CD4-positive, alpha-beta T cell treated with Interleukin-17A for 4 hours (primary cell): ENCODE results near the gene SMAP2.

Experiments
- DNase-seq: peaks from one replicate; pipeline ENCODE4 v3.0.0-alpha.2; 2020; ENCODE audit warnings: mixed read lengths

Gene SMAP2

DNA sequence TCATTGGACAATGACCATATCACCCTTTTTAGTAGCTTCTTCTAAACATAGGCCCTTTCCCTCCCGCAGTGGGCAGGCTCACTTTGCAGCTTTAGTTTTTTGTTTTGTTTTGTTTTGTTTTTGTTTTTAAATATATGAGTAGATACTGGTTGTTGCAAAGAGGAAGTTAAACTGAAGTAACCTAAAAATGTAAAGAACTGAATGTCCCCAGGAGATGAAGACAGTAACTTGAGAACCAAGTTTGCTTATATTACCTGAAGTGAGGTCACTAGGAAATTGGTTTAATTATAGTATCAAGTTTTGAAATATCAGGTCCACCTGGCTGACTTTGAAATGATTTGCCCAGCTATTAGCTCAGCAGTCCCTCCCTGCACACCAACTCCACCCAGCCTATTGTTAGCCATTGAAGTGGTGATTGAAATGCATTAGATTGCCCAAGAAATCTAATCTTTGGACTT lies 18.2 kb downstream of the SMAP2 start:
- no peak for DNase-seq

DNA sequence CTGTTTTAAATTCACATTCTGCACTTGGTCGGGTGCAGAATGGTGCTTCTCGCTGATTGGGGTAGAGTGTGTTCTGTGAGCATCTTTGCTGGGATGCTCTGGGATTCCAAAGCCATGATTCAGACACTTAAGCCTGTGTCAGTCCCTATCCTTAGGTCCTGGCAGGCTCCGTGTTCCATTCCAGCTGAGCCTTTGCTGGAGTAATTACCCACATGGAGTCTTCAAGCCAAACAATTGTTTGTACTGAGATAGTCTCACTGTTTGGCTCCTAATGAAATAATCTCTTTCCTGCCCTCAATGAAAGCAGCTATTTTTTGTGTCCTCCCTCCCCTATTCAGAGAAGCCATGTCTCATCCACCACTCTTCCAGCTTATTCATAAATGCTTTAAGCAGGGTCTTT lies 18.7 kb downstream of the SMAP2 start:
- DNase-seq = no peak

DNA sequence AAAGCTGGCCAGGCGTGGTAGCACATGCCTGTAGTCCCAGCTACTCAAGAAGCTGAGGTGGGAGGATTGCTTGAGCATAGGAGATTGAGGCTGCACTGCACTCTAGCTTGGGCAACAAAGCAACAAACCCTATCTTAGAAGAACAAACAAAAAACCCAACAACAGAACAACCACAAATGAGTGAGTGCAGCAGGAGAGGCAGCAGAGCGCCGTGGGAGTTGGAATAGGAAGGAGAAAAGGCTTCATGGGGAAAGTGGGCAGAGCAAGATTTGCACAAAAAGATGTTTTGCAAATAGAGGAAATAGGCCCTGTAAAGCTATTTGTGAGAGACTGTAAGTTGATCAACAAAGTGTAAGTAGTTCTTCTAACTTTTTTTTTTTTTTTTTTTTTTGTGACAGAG lies 19.6 kb downstream of the SMAP2 start:
- peak; percentile 24 for DNase-seq

DNA sequence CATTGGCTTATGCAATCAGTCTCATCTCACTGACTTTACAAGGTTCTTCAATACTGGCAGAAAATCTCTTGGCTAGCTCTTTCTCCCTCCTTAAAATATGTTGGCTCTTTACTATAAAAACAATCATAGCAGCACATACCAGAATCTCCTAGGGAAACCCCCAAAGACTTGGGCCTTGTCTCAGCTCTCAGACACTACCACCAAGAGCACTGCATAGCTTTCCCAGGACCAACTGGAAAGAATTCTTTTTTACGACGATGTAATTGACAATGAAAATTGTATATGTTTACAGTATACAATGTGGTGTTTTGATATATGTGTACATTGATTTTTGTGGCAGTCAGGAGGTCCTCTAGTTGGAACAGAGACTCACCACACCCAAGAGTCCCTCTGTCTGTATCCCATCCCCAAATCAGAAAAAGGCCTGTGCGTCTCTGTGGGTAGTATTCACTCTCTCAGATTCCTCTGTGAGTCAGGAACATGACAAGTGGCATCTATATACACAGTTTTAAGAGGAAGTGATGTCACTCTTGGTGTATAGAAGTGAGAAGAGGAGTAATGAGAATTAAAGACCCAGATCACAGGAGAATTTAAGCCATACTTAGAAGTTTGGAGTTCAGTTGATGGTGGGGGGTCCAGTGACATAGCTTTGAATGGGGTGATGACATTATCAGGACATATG lies 21.1 kb downstream of the SMAP2 start:
- peak; percentile 58 for DNase-seq

DNA sequence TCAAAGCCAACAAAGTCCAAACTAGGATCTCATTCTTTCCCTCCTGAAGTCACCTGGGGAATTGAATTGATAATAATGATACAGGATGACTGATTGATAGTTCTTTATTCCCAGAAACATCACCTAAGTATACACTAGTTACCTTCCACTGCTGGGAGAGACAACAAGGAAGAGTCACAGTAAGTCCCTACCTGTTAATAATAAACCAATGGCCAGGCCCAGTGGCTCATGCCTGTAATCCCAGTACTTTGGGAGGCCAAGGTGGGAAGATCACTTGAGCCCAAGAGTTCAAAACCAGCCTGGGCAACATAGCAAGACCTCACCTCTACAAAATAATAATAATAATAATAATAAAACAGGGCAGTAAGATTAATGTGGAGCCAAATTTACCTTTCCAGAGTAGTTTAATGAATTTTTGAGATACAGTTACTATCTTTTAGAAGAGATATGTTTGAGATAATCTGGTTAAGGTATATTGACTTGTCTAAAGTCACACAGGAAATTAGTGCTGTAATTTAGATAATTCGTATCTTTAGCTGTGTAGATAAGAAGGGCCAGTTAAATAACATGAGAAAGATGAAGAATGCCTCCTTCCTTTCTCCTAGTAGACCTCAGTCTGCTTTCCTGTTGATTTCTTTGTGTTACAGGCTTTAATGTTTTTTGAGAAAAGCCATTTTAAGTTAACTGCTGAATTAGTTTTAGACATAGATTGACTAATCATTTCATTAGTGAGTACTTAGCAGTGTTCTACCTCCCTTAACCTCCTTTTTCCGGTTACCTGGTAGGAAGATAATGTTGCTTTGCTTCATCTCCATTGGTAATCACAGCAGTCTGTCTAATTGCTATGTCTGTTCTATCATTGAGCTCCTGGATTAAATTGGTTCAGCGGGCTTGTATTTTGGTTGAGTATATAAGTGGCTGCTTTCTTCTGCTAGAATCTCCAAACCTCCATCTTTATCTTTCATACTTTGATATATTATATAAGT lies 22.0 kb downstream of the SMAP2 start:
- no peak for DNase-seq

DNA sequence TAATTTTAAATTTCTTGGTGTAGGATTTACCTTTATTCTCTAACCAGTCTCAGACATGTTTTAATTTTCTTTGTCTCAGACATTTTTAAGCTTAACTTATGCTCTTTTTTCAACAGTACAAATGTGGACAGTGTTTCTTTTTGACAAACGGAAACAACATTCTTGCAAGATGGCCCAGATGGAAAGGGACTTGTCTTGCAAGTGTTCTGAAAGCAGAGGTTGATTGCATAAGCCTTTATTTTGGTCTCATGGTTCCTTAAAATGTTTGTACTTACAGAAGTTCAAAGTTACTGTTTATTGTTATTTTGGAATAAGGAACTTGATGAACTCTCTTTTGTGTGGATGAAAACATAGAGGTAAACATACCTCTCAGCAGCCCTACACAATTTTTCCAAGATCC lies 22.9 kb downstream of the SMAP2 start:
- no peak for DNase-seq

DNA sequence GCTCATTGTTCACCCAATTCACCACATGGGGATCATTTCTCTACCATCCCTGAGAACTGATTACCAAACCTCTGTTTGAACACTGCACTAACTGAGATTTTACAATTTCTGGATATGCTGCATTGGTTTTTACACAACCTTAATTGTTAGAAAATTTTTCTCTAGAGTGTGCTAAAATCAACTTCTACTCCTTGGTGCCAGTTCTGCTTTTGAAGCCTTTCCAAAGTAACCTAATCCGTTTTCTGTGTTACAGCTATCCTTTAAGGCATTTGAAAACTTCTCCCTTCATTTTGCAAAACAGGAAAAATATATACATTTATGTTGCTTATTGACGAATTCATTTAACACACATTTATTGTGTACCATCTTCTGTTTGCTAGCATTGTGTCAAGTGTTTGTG lies 23.7 kb downstream of the SMAP2 start:
- DNase-seq = no peak

DNA sequence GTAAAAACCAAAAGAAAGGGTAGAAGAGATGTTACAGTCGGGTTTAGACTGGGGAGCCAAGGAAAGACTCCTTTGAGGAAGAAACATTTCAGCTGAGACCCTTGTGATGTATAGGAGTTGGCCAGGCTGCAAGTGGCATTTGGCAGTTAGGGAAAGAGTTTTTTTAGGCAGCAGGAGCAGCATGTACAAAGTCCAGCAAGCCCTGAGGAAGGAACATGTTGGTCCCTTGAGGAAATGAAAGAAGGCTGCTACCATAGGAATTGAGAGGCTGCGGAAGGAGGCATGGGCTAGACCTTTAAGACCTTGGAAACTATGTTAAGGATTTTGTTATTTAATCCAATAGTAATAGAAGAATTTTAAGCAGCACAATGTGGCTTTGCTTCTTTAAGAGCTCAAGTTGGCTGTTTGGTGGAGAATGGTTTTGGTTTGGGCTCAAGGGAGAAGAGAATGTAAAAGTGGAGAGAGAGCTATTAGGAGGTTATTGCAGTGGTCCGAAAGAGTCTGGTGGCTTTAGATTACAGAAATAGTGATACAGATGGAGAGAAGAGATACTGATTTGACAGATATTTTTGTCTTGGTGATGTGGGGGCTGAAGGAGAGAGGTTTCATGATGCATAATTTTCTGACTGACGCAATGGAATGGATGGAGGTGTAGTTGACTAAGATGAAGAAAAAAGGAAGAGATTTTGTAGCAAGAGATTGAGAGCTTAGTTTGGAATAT lies 26.6 kb downstream of the SMAP2 start:
- DNase-seq = no peak

DNA sequence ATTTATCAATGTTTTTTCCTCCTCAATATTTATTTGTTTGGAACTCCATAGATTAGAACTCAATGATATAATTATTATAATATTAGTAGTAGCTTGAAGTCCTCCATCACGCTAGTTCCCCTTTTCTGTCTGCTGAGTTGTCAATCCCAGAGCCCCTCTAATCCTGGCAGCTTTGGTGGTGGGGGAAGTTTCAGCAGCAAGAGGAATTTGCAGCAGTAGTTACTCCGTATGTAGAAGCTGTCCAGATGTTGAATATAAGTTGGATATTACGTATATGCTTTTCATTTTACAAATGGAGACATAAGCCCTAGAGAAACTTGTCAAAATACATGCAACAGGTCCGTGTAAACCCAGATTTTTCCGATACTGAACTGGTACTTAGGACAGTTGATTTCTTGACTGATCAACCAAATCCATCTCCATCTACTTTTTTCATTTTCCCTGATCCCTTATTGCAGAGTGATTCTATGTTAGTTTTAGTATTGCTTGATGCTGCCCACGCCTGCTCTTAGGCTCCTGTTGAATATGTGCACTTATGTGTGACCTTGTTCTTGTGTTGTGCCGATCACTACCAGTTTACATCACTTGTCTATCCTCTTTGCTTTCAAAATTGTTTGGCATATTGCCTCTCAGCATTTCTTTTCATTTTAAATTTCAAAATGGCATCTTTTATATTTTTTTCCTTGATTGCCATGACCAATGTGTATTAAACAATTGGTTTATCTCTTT lies 28.1 kb downstream of the SMAP2 start:
- no peak for DNase-seq

DNA sequence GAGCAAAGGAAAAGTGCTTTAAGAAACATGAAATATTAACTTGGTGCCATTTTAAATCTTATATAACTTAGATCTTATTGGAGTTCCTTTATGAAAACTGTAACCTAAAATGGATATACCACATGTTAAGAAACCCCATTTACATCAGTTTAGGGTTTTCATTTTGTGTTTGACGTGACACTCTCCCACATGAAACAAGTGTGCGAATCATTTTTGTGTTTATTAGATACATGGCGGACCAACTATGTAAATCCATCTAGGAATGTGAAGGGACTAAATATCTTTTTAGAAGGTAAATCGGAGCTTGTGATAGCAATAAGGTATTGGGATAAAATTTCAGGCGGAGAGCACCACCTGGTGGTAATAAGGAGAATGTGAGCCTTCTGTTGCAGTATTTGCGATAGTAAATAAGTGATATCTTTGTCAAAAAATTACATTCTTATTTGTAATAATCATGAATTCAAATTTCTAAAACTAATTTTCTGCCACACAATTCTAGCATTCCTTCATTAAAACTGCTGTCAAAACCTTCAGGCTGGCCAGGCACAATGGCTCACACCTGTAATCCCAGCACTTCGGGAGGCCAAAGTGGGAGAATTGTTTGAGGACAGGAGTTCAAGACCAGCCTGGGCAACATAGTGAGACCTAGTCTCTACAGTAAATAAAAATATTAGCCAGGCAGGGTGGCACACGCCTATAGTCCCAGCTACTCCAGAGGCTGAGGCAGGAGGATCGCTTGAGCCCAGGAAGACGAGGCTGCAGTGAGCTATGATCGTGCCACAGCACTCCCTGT lies 31.3 kb downstream of the SMAP2 start:
- peak; percentile 63 for DNase-seq

DNA sequence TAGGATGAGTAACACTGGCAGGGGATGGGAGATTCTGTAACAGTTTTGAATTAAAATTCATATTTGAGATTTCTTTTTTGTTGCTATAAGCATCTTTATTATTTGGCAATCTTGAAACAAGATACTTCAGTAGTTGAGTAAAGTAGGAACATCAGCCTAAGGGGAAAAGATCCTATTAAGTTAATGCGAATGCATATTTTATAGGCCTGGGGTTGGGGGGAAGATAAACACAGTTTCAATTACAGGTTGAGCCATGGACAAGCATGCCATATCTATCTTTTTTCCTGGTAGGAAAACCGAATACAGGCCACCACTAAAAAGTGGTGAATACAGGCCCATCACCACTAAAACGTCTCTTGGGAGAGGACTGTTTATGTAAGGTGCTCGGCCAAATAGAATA lies 32.3 kb downstream of the SMAP2 start:
- DNase-seq = no peak

DNA sequence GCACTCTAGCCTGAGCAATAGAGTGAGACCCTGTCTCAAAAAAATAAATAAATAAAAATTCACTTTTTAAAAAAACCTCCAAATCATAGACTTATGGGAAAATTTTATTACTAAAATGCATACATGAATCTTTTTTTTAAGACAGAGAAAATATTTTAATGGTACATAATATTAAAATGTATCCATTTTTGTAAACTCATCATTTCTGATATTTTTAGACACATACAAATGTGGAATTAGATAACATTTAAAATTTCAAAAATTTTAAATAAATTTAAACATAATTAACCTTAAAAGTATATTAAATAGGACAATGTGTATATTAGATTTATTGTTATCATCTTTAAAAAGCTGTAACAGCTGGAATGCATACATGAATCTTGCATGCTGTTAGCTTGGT lies 33.9 kb downstream of the SMAP2 start:
- DNase-seq = no peak

DNA sequence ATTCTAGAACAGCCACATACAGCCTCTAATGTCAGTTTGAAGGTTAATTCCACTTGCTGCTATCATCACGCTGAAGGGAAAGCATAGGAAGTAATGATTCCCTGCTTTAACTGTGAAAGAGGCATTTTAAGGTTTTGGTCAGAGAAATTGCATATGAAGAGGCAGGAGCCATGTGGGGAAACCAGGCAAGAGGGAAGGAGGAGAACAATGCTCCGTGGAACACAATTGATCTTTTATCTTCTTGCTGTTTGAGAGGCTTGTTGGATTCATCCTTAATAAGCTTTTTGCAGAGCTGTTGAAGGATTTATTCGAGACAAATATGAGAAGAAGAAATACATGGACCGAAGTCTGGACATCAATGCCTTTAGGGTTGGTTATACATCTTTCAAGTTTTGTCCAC lies 35.9 kb downstream of the SMAP2 start:
- DNase-seq = no peak

DNA sequence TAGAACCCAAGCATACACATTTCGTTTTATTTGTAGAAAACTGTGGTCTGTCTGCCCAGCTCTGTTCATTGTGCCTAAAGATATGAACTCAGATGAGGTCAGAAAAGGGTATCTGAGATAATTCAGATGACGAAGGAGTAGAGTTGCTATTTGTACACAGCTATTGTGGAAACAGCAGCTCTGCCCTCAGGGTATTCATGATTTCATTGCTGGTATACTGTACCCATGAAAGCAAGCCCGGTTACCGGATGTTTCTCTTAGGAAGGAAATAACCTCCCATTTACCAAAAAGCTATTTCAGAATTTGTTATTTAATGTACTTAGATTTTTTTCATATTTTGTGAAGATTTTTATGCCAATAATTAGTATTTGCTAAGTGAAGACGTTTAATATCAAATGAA lies 37.8 kb downstream of the SMAP2 start:
- no peak for DNase-seq

DNA sequence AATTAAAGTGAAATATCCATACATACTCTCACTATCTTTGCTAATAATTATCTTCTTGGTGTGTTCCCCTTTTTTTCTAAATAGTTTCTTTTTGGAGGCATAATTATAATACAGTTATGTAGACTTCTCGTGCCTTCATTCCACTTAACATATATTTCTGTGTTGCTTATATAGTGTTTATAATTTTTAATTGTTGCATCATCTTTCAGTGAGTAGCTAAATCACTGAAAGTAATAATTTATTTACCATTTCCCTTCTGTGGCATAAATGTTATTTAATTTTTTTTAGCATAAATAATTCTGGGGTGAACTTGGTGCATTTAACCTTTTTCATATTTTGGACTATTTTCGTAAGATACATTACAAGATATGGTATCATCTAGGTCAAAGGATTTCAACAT lies 38.3 kb downstream of the SMAP2 start:
- DNase-seq = no peak

DNA sequence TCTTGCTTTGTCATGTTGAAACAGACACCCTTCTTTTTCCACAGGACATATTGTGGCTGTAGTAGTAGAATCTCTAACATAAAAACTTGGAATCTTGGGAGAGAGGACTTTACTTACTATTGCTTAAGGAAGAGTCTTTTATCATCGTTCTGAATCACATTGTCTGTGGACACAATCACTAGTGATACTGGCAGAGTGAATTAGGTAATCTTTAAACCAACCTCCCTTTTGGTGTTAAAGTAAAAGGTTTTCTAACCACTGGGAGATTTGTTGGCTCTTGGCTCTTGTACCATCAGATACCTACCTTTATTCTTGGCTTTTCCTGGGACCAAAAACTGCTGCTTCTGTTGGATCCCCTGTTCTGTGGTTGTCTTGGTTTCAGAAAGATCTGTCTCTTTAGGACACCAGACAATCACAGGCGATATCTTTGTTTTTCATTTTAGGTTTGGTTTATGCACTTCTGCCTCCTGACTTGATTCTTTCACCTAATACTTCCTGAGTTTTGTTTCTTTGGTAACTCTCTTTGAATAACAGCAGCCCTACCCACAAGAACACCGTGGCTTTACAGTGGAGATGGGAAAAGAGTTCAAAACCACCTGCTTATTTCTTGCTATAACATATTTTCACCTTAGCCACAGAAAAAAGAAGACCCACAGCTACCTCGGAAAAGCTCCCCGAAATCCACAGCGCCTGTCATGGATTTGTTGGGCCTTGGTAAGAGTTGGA lies 40.2 kb downstream of the SMAP2 start:
- DNase-seq = no peak

DNA sequence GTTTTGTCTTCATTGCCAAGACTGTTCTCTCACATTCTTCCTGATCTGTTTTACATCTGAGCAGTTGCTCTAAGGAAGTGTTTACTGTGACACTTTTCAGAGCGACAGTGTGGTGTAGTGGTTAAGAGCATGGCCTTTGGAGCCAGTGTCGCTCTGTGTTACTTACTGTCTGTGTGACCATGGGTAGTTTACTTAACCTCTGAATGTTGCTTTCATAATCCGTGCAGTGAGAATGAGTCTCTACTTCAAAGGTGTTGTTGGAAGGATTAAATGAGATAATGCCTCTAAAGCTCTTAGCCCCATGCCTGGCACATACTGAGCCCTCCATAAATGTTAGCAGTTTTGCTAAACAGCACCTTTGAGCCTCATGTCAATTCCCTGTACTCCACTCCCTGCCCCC lies 40.8 kb downstream of the SMAP2 start:
- DNase-seq = no peak

DNA sequence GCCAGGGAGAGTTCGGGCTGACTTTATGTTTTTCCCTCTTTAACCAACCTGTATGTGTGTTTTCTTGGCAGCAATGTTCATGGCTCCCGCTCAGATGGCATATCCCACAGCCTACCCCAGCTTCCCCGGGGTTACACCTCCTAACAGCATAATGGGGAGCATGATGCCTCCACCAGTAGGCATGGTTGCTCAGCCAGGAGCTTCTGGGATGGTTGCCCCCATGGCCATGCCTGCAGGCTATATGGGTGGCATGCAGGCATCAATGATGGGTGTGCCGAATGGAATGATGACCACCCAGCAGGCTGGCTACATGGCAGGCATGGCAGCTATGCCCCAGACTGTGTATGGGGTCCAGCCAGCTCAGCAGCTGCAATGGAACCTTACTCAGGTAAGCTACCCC lies 43.2 kb downstream of the SMAP2 start:
- DNase-seq = no peak

DNA sequence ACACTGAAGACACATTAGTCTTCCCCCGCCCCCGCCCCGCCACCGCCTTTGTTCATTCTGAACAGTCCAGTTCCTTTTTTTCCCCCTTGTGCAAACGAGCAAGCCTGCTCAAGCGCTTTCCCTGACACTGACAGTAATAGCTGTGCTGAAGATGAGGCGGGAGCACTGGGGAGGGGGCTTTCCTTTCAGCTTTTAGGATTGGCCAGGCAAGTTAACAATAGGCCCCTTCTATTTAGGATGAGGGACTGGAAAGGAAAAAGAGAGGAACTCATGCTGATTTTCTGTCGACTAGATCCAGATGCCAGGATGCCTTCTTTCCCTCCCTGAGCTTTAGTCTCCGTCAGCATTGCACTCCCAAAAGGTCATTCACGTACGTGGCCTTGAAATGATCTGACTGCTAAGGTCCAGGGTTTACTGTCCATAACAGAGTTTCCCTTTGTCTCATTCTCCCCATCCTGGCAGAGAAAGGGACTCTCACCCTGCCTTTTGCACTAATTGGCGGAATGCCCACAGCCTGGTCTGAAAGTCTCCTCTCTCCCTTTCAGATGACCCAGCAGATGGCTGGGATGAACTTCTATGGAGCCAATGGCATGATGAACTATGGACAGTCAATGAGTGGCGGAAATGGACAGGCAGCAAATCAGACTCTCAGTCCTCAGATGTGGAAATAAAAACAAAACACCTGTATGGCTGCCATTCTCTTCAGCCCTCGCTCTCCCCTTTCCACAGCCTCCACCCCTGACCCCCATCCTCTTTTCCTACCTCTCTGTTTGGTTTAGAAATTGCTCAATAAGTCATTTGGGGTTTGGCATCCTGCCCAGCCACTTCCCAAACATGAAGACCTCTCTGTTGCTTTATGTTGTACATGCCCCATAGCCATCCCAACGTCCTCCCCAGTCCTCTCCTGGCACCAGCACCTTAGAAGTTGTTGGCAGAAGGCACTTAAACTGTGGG lies 48.2 kb downstream of the SMAP2 start:
- no peak for DNase-seq
